Dedifferentiated amniotic fluid mesenchymal stem cell (primary cell): Measurements from ENCODE around the gene ZBTB46.

ENCODE experiments used
- DNase-seq: peaks from one replicate; pipeline ENCODE4 v3.0.0-alpha.2; 2016; ENCODE audit errors: extremely low spot score

Gene ZBTB46

DNA sequence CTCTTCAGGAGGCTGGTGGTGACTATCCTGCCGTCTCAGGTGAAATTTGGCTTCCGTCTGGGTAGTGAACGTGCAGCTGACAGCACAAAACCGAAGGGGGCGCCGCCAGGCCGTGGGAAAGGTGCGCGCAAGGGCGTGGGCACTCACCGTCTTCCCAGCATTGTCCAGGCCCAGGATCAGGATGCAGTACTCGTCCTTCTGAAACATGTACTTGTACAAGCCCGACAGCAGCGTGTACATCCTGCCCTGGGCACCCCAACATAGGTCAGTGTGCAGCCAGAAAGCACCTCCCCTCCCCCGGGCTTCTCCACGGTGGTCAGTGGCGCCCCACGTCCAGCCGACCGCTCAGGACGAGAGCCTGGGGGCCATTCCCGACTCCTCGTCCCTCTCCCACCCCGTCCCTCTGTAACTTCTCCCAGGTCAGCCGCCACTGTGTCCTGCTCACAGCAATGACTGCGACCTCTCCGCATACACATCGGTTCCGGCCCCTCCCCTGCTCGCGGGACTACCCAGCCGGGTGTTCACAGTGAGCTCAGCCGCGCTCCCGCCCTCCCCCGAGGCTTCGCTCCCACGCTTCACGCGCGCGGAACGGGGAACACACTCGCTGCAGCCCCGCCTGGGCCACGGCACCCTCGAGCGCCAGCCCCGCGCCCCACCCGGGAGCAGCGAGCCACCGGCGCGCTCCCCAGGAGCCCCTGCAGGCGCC, 124.1 kb downstream of the ZBTB46 start:
- DNase-seq: peak; percentile 29

DNA sequence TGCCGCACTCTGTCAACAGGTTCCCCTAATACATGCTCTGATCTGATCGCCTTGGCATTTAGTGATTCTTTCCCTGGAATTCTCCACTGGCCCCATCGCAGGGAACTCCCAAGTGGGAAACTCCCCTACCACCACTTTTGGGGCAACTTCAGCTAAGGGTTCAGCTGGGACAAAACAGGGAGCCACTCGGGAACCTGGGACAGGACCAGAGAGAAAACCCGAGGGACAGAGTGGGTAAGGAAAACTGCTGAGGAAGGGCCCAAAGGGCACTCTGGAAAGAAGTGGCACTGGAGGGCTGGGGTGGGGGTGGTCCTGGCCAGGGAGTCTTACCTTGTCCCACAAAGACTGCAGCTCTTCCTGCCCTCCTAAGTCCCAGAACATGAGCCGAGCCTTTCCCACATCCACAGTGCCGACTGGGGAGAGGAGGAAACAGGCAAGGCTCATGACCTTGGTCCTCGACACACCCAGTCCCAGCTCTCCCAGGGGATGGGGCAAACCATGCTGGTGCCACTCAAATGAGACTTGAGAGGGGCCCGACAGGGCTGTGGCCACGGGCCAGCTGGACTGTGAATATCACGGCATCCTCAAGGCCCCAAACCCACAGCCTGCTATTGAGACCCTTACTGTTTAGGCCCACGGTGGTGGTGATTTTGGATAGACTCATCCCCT, 124.9 kb downstream of the ZBTB46 start:
- DNase-seq: no peak

DNA sequence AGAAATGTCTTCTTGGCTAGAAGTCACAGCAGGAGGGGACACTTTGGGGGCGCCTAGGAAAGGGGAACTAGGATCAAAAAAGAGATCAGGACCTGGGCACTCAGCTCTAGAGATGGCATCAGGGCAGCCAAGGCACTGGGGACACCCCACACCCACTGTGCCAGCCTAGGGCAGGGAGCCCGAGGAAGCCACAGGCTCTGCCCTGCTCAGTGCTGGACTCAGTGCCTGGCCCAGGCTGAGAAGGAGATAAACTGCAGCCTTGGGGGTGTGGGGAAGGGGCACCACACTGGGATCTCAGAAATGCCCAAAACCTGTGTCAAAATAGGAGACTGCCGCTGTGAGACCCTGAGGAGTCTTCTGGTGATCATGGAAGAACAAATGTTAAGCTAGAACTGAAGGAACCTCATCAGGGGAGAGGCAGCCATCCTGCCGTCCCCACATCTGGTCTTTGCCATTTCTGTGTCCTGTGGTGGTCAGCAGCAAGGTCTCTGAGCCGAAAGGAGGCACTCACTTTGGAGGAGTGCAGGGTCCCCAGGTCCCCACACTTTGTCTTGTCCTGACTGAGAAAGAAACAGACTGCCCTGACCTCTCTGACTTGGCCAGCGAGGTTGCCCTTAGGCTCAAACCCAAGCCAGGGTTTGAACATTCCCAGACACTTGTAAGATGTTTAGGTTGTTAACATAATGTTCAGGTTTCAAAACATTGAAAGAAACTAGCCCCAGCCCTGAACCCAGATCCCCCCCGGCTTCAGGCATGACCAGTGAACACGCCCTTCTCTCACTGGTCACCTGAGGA, 125.6 kb downstream of the ZBTB46 start:
- no peak for DNase-seq

DNA sequence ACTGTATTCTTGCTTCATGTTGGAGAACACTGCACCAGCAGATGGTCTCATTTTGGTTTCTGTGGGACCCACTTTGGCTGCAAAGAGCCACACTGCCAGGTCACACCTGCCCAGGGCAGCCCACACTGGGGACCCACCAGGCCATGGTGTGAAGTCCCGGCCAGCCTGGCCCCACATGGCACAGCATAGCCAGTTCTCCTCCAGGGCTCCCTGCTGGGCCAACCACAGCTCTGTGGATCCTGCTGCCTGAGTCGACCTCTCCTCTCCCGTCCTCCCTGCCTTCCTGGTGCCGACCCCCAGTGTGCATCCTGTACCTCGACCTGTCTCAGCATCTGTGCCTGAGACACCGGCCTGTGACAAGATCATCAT, 126.3 kb downstream of the ZBTB46 start:
- DNase-seq: no peak

DNA sequence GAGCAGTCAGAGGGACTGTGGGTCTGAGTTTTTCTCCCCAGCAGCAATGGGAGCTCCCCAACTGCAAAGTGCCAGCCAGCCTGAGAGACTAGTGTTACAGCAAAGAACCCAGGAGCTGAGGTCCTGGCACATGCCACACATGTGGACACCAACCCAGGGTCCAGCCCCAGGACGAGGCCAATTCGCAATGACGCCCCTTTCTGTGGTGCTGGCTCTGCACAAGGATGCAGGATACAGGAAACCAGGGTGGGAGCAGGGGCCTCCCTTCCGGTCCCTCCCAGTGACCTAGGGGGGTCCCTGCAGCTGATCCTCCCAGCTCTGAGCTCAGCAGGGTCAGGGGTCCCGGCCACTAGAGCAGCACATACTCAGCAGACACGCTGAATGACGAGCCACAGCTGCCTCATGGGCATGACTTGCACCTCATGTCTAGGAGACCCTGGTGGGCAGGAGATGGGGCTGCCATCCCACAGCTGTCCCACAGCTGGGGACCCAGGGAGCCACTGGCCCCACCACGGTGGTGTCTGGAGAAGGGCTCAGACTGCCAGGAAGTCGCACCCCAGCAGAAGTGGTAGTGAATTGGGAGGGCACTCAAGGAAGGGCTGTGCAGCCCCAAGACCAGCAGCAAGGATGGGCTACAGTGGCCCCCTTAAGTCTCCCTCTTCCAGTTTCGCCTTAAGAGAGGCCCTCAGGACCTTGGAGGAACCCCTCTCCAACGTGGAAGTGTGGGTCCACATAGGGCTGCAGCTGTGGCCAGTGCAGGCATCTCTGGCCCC, 126.9 kb downstream of the ZBTB46 start:
- DNase-seq: no peak

DNA sequence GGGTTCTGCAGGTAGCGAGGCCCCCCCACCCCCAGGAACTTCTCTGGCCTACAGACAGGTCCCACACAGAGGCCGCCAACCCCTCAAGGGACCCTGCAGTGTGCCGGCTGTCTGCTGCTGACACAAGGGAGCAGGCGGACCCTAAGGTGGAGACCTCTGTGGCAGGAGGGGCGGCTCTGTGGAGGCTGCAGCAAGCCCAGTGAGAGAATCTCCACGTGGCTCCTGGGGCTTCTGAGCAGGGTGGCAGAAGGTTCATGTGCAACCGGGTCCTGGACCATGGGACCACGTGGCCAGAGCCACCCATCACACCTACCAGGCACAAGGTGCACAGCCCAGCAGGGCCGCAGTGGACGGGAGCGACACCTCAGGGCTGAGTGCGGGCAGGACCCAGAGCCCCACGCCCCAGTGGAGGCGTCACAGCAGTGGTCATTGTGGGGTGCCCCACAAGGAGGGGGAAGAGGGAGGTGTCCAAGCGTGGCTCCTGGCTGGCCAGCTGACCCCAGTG, 127.5 kb downstream of the ZBTB46 start:
- DNase-seq: no peak

DNA sequence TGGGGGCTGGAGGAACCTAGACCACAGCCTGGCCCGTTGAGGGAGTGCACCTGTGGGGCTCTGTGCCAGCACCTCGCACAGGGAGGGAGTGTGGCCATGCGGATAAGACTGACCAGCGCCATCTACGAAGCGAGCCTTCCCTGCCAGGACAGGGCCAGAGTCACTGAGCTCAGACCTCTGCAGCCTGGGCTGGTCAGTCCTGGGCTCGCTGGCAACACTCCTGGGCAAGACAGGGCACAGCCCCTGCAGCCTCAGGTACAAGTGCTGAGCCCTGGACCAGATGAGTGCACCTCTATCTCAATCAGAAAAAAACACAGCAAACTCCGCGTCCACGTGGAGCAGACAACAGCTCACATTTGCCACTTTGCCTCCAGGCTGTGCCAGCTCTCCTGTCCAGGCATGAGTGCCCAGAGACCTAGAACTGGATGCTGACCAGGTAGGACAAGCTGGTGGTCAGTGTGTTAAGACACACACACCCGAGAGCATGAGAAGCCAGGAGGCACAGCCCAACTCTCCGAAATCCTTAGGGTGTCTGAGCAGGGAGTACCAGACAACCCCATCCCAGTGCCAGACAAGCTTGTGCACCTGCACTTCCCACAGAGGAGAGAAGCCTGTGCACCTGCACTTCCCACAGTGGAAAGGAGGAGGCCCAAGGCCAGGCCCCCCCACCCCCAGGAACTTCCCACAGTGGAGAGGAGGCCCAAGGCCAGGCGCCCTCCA, 128.2 kb downstream of the ZBTB46 start:
- no peak for DNase-seq

DNA sequence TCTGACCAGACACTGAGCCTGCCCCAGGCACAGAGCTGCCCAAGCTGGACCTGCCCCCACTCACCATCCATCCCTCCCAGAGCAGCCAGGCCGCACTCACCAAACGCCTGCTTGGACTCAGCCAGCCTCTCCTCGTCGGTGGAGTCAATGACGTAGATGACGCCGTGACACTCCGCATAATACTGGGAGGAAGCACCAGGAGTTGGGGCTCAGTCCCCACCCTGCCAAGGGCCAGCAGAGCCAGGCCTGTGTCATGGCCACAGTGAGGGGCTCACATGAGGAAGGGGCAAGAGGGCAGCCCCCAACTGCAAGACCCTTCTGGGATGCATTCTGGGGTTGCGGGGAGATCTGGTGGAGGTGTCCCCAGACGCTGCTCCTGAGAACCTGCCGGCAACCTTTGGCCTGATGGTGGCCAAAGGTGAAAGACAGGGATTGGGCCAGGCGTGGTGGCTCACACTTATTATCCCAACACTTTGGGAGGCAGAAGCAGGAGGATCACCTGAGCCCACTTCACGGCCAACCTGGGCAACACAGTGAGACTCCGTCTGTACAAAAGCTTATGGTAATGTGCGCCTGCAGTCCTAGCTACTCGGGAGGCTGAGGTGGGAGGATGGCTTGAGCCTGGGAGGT, 128.9 kb downstream of the ZBTB46 start:
- no peak for DNase-seq

DNA sequence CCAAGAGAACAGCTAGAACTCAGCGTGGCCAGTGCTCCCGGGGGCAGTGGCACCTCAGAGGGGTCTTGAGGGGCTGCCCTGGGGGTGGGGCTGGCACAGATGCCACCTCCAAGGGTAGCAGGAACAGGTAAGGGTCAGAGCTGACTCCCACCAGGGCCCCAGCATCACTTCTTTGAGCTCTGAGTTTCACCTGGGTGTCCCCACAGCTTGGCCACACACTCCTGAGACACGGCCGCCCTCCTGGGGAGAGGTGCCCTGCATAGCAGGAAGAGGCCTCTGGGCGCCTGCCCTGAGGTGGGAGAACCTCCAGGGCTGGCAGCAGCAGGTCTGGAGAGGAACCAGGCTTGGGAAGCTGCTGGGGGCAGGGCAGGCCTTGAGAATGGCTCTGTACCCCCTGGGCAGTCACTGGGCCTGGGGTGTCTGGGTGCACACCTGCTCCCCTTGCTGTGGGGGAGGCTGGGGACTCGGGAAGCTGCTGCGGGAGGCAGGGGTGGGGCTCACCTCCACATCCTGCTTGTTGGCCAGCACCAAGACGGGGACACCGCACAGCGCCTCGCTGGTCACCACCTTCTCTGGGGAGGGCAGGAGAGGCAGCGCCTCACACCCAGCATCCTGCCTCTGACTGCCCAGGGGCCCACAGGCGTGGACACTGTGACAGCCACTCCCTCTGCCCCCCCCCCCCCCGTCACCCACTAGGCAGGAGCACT, 129.6 kb downstream of the ZBTB46 start:
- no peak for DNase-seq

DNA sequence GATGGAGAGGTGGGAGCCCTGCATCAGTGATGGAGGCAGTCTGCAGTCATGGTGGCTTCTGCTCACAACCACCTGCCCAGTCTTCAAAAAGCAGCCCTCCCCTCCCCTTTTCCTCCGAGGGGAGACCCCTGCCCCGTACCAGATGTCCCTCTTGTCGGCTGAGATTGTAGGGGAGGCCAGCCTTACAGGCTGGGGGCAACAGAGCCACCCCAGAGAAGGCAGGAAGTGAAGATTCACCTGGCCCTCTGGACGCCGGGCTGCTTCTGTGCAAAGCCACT, 130.1 kb downstream of the ZBTB46 start:
- DNase-seq: no peak

DNA sequence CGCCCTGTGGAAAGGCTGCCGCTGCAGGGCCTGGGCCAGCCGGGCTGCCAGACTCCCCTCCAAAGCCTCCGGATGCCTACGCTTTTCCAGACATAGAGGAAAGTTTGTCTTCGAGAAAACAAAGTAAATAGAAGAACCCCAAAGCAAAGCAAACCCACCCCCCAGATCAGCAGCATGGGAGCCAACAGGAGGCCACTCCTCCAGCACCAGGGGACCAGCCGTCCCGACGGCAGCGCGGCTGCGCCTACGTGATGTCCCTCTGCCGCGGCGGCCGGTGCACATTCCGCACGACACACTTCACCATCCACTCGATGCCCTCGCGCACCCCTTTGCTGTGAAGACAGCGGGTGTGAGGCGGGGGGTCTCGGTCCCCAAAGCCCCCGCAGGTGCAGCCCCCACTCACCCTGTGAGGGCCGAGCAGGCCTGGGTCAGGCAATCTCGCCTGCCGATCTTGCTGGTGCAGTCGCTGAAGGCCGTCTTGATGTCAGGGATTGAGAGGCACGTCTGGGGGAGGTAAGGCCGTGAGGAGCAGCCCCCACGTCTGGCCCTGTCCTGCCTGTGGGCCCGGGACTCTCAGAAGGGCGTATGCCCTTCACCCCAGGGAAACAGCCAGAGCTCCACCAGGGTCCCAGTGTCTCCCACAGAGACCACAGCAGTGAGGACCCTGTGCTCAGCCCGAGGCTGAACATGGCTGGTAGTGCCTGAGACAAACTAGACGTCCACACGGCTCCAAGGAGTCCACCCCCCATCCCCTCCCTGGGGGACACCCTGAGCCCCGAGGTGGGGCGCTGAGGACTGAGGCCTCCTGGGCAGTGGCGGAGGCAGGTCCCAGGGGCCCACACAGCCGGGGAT, 130.6 kb downstream of the ZBTB46 start:
- DNase-seq: no peak

DNA sequence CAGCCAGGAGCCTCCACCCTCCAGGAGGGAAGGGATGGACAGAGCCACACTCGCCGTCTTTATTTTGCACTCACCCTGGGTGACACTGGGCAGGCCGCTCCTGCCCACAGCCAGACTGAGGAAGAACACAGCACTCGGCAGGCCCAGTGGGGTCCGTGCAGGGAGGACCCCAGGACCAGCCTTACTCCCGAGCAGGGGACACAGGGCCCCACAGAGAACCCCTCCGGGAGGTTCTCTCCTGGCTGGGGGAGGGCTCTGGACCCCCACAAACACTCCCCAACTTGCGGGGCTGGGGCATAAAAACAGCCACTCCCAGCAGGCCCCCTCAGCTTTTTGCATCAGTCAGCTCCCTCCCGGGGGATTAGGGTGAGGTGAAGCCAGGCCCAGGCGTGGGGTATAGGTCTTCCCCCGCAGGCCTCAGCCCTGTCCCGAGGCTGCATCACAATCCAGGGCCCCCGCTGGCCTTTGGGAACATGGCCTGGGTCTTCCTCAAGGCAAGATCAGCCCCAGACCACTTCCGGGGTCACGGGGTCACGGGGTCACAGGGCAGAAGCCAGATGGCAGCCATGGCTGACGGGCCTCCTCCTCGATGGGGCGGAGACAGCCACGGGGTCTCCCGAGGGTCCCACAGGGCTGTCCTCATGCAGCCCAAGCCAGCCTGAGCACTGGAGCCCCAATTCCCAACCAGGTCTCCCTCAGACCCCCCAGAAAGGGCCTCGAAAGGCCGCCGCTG, 131.4 kb downstream of the ZBTB46 start:
- no peak for DNase-seq

DNA sequence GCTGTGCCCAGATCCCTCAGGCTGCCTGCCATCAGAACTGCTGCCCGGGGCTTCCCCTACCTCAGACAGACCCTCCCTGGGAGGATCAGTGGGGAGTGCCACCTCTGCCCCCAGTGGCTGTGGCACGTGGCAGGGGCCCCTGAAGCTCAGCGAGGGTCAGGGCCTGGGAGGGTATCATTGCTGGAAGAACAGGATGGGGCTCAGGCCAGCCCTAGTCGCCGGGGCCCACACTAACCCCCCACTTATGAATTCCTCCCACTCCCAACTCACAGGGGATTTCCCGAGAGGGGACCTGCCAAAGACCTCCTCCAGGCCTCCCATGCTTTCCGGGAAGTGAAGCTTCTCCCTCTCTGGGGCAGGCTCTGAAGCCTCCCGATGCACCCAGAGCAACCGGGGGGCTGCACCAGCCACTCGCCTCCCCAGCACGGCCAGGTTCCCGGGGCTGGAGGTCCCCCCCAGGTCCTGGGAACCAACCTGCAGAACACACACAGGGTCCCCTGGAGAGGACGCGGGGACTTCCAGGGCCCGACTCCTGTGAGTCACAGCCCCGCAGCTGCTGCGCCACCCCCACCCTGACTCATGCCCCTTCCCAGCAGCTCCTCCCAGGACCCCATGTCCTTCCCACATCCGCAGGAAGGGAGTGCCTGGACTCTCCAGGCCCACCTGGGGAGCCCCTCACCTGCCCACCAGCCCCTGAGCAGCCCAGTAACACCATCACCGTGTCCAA, 132.2 kb downstream of the ZBTB46 start:
- peak; percentile 32 for DNase-seq

DNA sequence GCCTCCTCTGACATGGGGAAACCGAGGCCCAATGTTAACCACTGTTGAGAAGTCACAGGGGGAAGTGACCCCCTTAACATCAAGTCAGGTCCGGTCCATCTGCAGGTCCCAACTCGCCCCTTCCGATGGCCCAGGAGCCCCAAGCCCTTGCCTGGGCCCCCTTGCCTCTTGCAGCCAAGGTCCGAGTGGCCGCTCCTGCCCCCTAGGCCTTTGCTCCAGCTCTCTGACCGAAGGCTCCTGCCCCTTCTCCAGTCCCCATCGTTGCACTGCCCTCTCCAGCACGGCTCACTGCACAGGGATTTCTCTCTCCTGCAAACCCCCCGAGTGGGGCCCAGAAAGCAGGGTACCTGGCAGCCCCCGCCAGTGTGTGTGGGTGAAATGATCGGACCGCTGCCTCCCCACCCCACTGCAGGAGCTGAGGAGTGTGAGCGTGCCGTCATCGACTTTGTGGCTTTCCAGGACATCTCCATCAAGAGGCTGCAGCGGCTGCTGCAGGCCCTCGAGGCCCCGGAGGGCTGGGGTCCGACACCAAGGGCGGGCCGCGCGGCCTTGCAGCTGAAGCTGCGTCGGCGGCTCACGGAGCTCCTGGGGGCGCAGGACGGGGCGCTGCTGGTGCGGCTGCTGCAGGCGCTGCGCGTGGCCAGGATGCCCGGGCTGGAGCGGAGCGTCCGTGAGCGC, 133.1 kb downstream of the ZBTB46 start:
- no peak for DNase-seq

DNA sequence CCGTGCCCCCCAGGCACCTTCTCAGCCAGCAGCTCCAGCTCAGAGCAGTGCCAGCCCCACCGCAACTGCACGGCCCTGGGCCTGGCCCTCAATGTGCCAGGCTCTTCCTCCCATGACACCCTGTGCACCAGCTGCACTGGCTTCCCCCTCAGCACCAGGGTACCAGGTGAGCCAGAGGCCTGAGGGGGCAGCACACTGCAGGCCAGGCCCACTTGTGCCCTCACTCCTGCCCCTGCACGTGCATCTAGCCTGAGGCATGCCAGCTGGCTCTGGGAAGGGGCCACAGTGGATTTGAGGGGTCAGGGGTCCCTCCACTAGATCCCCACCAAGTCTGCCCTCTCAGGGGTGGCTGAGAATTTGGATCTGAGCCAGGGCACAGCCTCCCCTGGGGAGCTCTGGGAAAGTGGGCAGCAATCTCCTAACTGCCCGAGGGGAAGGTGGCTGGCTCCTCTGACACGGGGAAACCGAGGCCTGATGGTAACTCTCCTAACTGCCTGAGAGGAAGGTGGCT, 133.7 kb downstream of the ZBTB46 start:
- DNase-seq: no peak

DNA sequence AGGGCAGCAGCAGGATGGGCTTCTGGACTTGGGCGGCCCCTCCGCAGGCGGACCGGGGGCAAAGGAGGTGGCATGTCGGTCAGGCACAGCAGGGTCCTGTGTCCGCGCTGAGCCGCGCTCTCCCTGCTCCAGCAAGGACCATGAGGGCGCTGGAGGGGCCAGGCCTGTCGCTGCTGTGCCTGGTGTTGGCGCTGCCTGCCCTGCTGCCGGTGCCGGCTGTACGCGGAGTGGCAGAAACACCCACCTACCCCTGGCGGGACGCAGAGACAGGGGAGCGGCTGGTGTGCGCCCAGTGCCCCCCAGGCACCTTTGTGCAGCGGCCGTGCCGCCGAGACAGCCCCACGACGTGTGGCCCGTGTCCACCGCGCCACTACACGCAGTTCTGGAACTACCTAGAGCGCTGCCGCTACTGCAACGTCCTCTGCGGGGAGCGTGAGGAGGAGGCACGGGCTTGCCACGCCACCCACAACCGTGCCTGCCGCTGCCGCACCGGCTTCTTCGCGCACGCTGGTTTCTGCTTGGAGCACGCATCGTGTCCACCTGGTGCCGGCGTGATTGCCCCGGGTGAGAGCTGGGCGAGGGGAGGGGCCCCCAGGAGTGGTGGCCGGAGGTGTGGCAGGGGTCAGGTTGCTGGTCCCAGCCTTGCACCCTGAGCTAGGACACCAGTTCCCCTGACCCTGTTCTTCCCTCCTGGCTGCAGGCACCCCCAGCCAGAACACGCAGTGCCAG, 134.3 kb downstream of the ZBTB46 start, which contains the start of gene TNFRSF6B:
TNFRSF6B (plus strand) TSS at position 25 of the 729 bp plus-strand sequence; CDS start at position 141, 116 bp downstream.
- no peak for DNase-seq

DNA sequence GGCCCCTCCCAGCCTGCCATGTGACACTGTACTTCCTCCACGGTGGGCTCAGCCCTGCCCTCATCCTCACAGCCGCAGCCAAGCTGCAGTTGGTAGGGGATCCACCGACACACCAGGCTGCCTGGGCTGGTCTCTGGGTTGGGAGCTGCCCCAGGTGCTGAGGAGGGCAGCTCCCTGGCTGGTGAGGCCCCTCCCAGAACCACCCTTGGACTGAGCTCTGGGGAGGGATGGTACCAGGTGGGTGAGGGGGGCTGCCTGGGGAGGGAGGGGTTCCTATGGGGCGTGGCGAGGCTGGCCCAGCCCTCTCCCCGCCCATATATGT, 134.8 kb downstream of the ZBTB46 start:
- no peak for DNase-seq
